ENCODE data around the gene CX3CR1.

The CX3CR1 gene

GRCh38 chr3:39290255-39290654, 10.4 kb upstream of the CX3CR1 start:
- DNase-seq = no peak

GRCh38 chr3:39289107-39289506, 9.3 kb upstream of the CX3CR1 start:
- no peak for DNase-seq

GRCh38 chr3:39288300-39288808, 8.5 kb upstream of the CX3CR1 start:
- peak; percentile 17 for DNase-seq

- DNase-seq = no peak
Observed at GRCh38 chr3:39287216-39288164, 7.7 kb upstream of the CX3CR1 start.

GRCh38 chr3:39286771-39287170, 6.9 kb upstream of the CX3CR1 start:
- no peak for DNase-seq

GRCh38 chr3:39285332-39285731, 5.5 kb upstream of the CX3CR1 start:
- no peak for DNase-seq

- no peak for DNase-seq
Observed at GRCh38 chr3:39284457-39284881, 4.6 kb upstream of the CX3CR1 start.

GRCh38 chr3:39282057-39282456, 2.2 kb upstream of the CX3CR1 start:
- no peak for DNase-seq

GRCh38 chr3:39281533-39281932, 1.7 kb upstream of the CX3CR1 start:
- no peak for DNase-seq

GRCh38 chr3:39280571-39280970, 735 bp upstream of the CX3CR1 start:
- no peak for DNase-seq

- DNase-seq = no peak
Observed at GRCh38 chr3:39278616-39278935, 1.3 kb downstream of the CX3CR1 start.

GRCh38 chr3:39277893-39278615, 1.8 kb downstream of the CX3CR1 start:
- DNase-seq = no peak

GRCh38 chr3:39276746-39277145, 3.1 kb downstream of the CX3CR1 start:
- no peak for DNase-seq

GRCh38 chr3:39275963-39276593, 3.8 kb downstream of the CX3CR1 start:
- DNase-seq = no peak

GRCh38 chr3:39275052-39275451, 4.8 kb downstream of the CX3CR1 start:
- DNase-seq = no peak

GRCh38 chr3:39273119-39273518, 6.7 kb downstream of the CX3CR1 start:
- no peak for DNase-seq

GRCh38 chr3:39272191-39272590, 7.6 kb downstream of the CX3CR1 start:
- no peak for DNase-seq

- no peak for DNase-seq
Observed at GRCh38 chr3:39271363-39271914, 8.4 kb downstream of the CX3CR1 start.

- DNase-seq = no peak
Observed at GRCh38 chr3:39269528-39269927, 10.3 kb downstream of the CX3CR1 start.

- DNase-seq = no peak
Observed at GRCh38 chr3:39268549-39268900, 11.3 kb downstream of the CX3CR1 start.

GRCh38 chr3:39267631-39268548, 11.9 kb downstream of the CX3CR1 start:
- DNase-seq = no peak

- DNase-seq = no peak
Observed at GRCh38 chr3:39264053-39264452, 15.8 kb downstream of the CX3CR1 start.

Data from DMS153 (cell line).